Astrocyte (in vitro differentiated cells and primary cell): Measurements from ENCODE around the gene SDR42E1. TPM values are rescaled to one million over a fixed set of nuclear protein-coding genes. Genes with fewer than 3 reads are reported as not detected.

Experiments
- DNase-seq: peaks from one replicate; pipeline ENCODE4 v3.0.0-alpha.2; 2010; ENCODE audit warnings: low read depth
- FAIRE-seq: peaks from 2 replicates; lab custom pipeline; 2011; peaks lifted over from hg19 to GRCh38; lab: Jason Lieb, UNC
- H2AFZ ChIP-seq: 2 replicates; pipeline ENCODE4 v1.6.0; 2012; ENCODE audit warnings: low read depth, low read length, inconsistent platforms
- H3K27ac ChIP-seq: 2 replicates; pipeline ENCODE4 v1.5.1; 2011; ENCODE audit warnings: low read depth, low read length, inconsistent platforms
- H3K27me3 ChIP-seq: 2 replicates; pipeline ENCODE4 v1.6.0; 2011; ENCODE audit warnings: low read length, inconsistent platforms; ENCODE audit not compliant: insufficient read depth
- H3K36me3 ChIP-seq: 2 replicates; pipeline ENCODE4 v1.5.1; 2011; ENCODE audit warnings: low read length, inconsistent platforms; ENCODE audit not compliant: insufficient read depth
- H3K4me1 ChIP-seq: 2 replicates; pipeline ENCODE4 v1.5.1; 2011; ENCODE audit warnings: low read length, inconsistent platforms; ENCODE audit not compliant: insufficient read depth
- H3K4me2 ChIP-seq: 2 replicates; pipeline ENCODE4 v1.6.0; 2012; ENCODE audit warnings: low read length, inconsistent platforms
- H3K4me3 ChIP-seq: 2 replicates; pipeline ENCODE4 v1.5.1; 2011; ENCODE audit warnings: low read depth, mild to moderate bottlenecking, low read length, inconsistent platforms; ENCODE audit not compliant: insufficient read depth
- H3K79me2 ChIP-seq: 2 replicates; pipeline ENCODE4 v1.6.0; 2012; ENCODE audit warnings: mild to moderate bottlenecking, low read length, inconsistent platforms; ENCODE audit not compliant: insufficient read depth
- H3K9ac ChIP-seq: 2 replicates; pipeline ENCODE4 v1.6.0; 2012; ENCODE audit warnings: mild to moderate bottlenecking, low read length, inconsistent platforms
- H3K9me3 ChIP-seq: 2 replicates; pipeline ENCODE4 v1.5.1; 2012; ENCODE audit warnings: low read depth, mild to moderate bottlenecking, low read length, inconsistent platforms; ENCODE audit not compliant: insufficient read depth
- H4K20me1 ChIP-seq: 2 replicates; pipeline ENCODE4 v1.6.0; 2012; ENCODE audit warnings: low read length, inconsistent platforms; ENCODE audit not compliant: insufficient read depth
- H3K27ac Mint-ChIP-seq: one replicate; pipeline ENCODE4 v1.8.0; 2021; ENCODE audit warnings: mild to moderate bottlenecking, mixed read lengths; ENCODE audit not compliant: unreplicated experiment
- H3K27me3 Mint-ChIP-seq: one replicate; pipeline ENCODE4 v1.8.0; 2021; ENCODE audit warnings: low read depth, mixed read lengths; ENCODE audit not compliant: unreplicated experiment
- H3K36me3 Mint-ChIP-seq: one replicate; pipeline ENCODE4 v1.8.0; 2021; ENCODE audit warnings: low read depth, mixed read lengths; ENCODE audit not compliant: unreplicated experiment
- H3K4me1 Mint-ChIP-seq: one replicate; pipeline ENCODE4 v1.8.0; 2021; ENCODE audit warnings: low read depth, mixed read lengths; ENCODE audit not compliant: unreplicated experiment
- H3K4me3 Mint-ChIP-seq: one replicate; pipeline ENCODE4 v1.8.0; 2021; ENCODE audit warnings: mild to moderate bottlenecking, moderate library complexity, mixed read lengths; ENCODE audit not compliant: unreplicated experiment
- H3K9me3 Mint-ChIP-seq: one replicate; pipeline ENCODE4 v1.8.0; 2021; ENCODE audit warnings: mild to moderate bottlenecking, mixed read lengths; ENCODE audit not compliant: unreplicated experiment
- CTCF ChIP-seq: IDR thresholded peaks from 2 replicates; pipeline ENCODE4 v1.5.1; 2011; ENCODE audit warnings: low read depth, mild to moderate bottlenecking, inconsistent platforms, low read length, moderate library complexity; ENCODE audit not compliant: insufficient read depth
- EZH2 ChIP-seq: IDR thresholded peaks from 2 replicates; pipeline ENCODE4 v1.6.1; 2012; ENCODE audit warnings: mild to moderate bottlenecking, low read length, inconsistent platforms; ENCODE audit not compliant: insufficient read depth
- total RNA-seq: library from RNA; stranded (reverse); gene quantifications from 2 replicates; pipeline ENCODE4 v1.2.1, GENCODE V29; 2021

Gene SDR42E1
- total RNA-seq, 1 donor from 2014 or later = not detected

- Histone ChIP-seq H3K36me3 (no peaks in the 10 kb centered on the region), H3K4me3 (no peak overlapping the region), H2AFZ (no peak overlapping the region), H3K27ac (no peak overlapping the region), H3K4me2 (no peak overlapping the region), H3K27me3 (peaks cover 11% of the 10 kb centered on the region), H3K4me1 (peaks cover 3% of the 10 kb centered on the region), H3K9ac (no peak overlapping the region), H3K79me2 (no peaks in the 10 kb centered on the region), H3K9me3 (no peaks in the 10 kb centered on the region), H4K20me1 (no peaks in the 10 kb centered on the region)
- DNase-seq (no peak), FAIRE-seq (no peak)
- no peaks in the 10 kb centered on the region for H3K36me3 Mint-ChIP-seq
- H3K4me3 Mint-ChIP-seq = no peak overlapping the region
- no peak overlapping the region for H3K27ac Mint-ChIP-seq
- H3K27me3 Mint-ChIP-seq = peaks cover 43% of the 10 kb centered on the region
- peaks cover under 1% of the 10 kb centered on the region for H3K4me1 Mint-ChIP-seq
- H3K9me3 Mint-ChIP-seq = no peaks in the 10 kb centered on the region
- TF ChIP-seq CTCF (no peak), EZH2 (no peak)
Measured at GRCh38 chr16:82049484-82049883, 38.2 kb upstream of the SDR42E1 start.

GRCh38 chr16:82047787-82048186, 36.5 kb upstream of the SDR42E1 start:
- no peak overlapping the region for H3K27ac Mint-ChIP-seq
- H3K36me3 ChIP-seq = no peaks in the 10 kb centered on the region
- FAIRE-seq = no peak
- no peaks in the 10 kb centered on the region for H4K20me1 ChIP-seq
- H3K9me3 ChIP-seq = no peaks in the 10 kb centered on the region
- H3K9me3 Mint-ChIP-seq = no peaks in the 10 kb centered on the region
- no peak for TF ChIP-seq EZH2
- TF ChIP-seq CTCF = no peak
- no peak overlapping the region for H2AFZ ChIP-seq
- no peak overlapping the region for H3K4me3 Mint-ChIP-seq
- H3K4me2 ChIP-seq = no peak overlapping the region
- peaks cover 12% of the 10 kb centered on the region for H3K4me1 ChIP-seq
- H3K4me3 ChIP-seq = no peak overlapping the region
- no peak overlapping the region for H3K9ac ChIP-seq
- no peaks in the 10 kb centered on the region for H3K79me2 ChIP-seq
- peaks cover 34% of the 10 kb centered on the region for H3K27me3 Mint-ChIP-seq
- no peak overlapping the region for H3K27ac ChIP-seq
- H3K27me3 ChIP-seq = peaks cover 7% of the 10 kb centered on the region
- peaks cover 8% of the 10 kb centered on the region for H3K4me1 Mint-ChIP-seq
- DNase-seq = no peak
- H3K36me3 Mint-ChIP-seq = no peaks in the 10 kb centered on the region

GRCh38 chr16:82047374-82047773, 36.1 kb upstream of the SDR42E1 start:
- H3K27ac ChIP-seq = no peak overlapping the region
- peaks cover 7% of the 10 kb centered on the region for H3K27me3 ChIP-seq
- no peak overlapping the region for H3K9ac ChIP-seq
- Mint-ChIP-seq H3K27ac (no peak overlapping the region), H3K27me3 (peaks cover 30% of the 10 kb centered on the region), H3K9me3 (no peaks in the 10 kb centered on the region), H3K4me3 (no peak overlapping the region), H3K4me1 (peaks cover 8% of the 10 kb centered on the region), H3K36me3 (no peaks in the 10 kb centered on the region)
- H3K4me3 ChIP-seq = no peak overlapping the region
- H3K36me3 ChIP-seq = no peaks in the 10 kb centered on the region
- H2AFZ ChIP-seq = no peak overlapping the region
- no peak for TF ChIP-seq EZH2
- no peak for TF ChIP-seq CTCF
- no peaks in the 10 kb centered on the region for H3K9me3 ChIP-seq
- H3K4me2 ChIP-seq = no peak overlapping the region
- H4K20me1 ChIP-seq = no peaks in the 10 kb centered on the region
- DNase-seq = no peak
- FAIRE-seq = no peak
- peaks cover 13% of the 10 kb centered on the region for H3K4me1 ChIP-seq
- H3K79me2 ChIP-seq = no peaks in the 10 kb centered on the region
